ENCODE data around the gene OR52L1. TPM values are rescaled to one million over a fixed set of nuclear protein-coding genes. Genes with fewer than 3 reads are reported as not detected.
"Not testable (repeated sequence)": the region's sequence is repeated elsewhere in the genome, so short reads cannot be mapped to it uniquely, and the experiment has no call there.

The OR52L1 gene
- total and polyA plus RNA-seq, 10 donors: not detected

DNA sequence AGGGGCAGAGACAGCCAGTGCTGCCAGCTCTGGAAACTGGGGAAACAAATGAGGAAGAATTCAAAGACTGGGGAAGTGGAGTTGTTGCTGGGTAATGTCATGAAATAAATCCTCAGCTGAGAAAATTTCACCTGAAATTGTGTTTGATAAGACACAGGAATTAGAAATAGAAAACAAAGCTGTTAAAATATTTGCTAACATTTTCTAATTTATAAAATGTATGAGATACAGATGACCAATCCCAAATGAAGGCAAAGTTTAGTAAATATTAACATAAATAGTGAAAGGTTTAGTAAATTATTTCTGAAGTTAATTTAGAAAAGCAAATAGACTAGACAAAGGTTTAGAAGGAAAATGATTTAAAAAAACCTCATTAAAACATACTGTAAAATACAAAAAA, 18.4 kb downstream of the OR52L1 start, which contains the start of gene OR56A5:
TSS of gene OR56A5 (minus strand) at position 101 of the 400 bp plus-strand sequence. CDS start at position 101, 0 bp downstream.
- Histone ChIP-seq H3K4me1 (no peaks in the 10 kb centered on the region), H3K4me3 (no peak within 1 kb of the TSS), H3K27me3 (replicated peaks in 1 of 7) (peaks cover 0 to 9% (median 0%) of the 10 kb centered on the region in 7 donors), H3K36me3 (no peaks in the 10 kb centered on the region), H3K9me3 (peaks cover 0 to 18% (median 14%) of the 10 kb centered on the region in 8 donors), H3K27ac (no peak within 1 kb of the TSS)
- intact Hi-C loops (cut with DNase I; ENCODE audit: low total_unique reads): no loop called here
- TF ChIP-seq POLR2AphosphoS5 (IDR thresholded peaks at IDR 0.05): no peak
- no peak for TF ChIP-seq POLR2A (IDR thresholded peaks at IDR 0.05)
- TF ChIP-seq CTCF (IDR thresholded peaks at IDR 0.05 in 8 of 11, conservative IDR thresholded peaks at IDR 0.05 in 3 of 11): no peak
- no peak for DNase-seq

- peaks cover 0 to 24% (median 21%) of the 10 kb centered on the region in 8 donors for H3K9me3 ChIP-seq
- intact Hi-C loops (cut with DNase I; ENCODE audit: low total_unique reads): no loop called here
- H3K4me1 ChIP-seq: no peaks in the 10 kb centered on the region
- H3K27me3 ChIP-seq (replicated peaks in 1 of 7): peaks cover 0 to 9% (median 0%) of the 10 kb centered on the region in 7 donors
- WGBS, 5 donors: 62 to 86% (median 68%) methylated on average over 3 of the region's 3 CpGs
- H3K4me3 ChIP-seq: no peak overlapping the region
- no peaks in the 10 kb centered on the region for H3K36me3 ChIP-seq
- TF ChIP-seq CTCF (IDR thresholded peaks at IDR 0.05 in 8 of 11, conservative IDR thresholded peaks at IDR 0.05 in 3 of 11) (no peak), POLR2AphosphoS5 (IDR thresholded peaks at IDR 0.05) (no peak), POLR2A (IDR thresholded peaks at IDR 0.05) (no peak)
- DNase-seq: no peak
- H3K27ac ChIP-seq: no peak overlapping the region
These were observed 19.1 kb downstream of the OR52L1 start for GRCh38 chr11:5967708-5968107.

- Histone ChIP-seq H3K4me1 (no peaks in the 10 kb centered on the region), H3K27ac (no peak overlapping the region), H3K4me3 (no peak overlapping the region), H3K27me3 (replicated peaks in 1 of 7) (peaks cover 0 to 9% (median 0%) of the 10 kb centered on the region in 7 donors), H3K36me3 (no peaks in the 10 kb centered on the region), H3K9me3 (peaks cover 0 to 31% (median 27%) of the 10 kb centered on the region in 8 donors)
- 64 to 88% (median 72%) methylated on average over 2 of the region's 2 CpGs for WGBS, 5 donors
- intact Hi-C loops (cut with DNase I; ENCODE audit: low total_unique reads): no loop called here
- DNase-seq: no peak
- TF ChIP-seq CTCF (IDR thresholded peaks at IDR 0.05 in 8 of 11, conservative IDR thresholded peaks at IDR 0.05 in 3 of 11) (no peak), POLR2A (IDR thresholded peaks at IDR 0.05) (no peak), POLR2AphosphoS5 (IDR thresholded peaks at IDR 0.05) (no peak)
These were observed 19.8 kb downstream of the OR52L1 start for GRCh38 chr11:5966958-5967357.

DNA sequence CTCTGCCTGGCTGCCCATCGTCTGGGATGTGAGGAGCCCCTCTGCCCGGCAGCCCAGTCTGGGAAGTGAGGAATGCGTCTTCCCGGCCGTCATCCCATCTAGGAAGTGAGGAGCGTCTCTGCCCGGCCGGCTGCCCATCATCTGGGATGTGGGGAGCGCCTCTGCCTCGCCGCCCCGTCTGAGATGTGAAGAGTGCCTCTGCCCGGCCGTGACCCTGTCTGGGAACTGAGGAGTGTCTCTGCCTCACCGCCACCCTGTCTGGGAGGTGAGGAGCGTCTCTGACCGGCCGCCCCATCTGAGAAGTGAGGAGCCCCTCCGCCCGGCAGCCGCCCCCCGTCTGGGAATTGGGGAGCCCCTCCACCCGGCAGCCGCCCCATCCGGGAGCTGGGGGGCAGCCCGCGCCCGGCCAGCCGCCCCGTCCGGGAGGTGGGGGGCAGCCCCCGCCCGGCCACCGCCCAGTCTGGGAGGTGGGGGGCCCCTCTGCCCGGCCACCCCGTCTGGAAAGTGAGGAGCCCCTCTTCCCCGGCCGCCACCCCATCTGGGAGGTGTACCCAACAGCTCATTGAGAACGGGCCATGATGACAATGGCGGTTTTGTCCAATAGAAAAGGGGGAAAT, 26.0 kb downstream of the OR52L1 start:
- H3K27me3 ChIP-seq (replicated peaks in 1 of 7); H3K4me1 ChIP-seq; H3K36me3 ChIP-seq; DNase-seq; intact Hi-C loops (cut with DNase I; ENCODE audit: low total_unique reads); H3K27ac ChIP-seq; H3K4me3 ChIP-seq: not testable (repeated sequence)
- H3K9me3 ChIP-seq: peaks cover 0 to 54% (median 47%) of the 10 kb centered on the region in 8 donors
- 94 to 98% (median 95%) methylated on average over 6 to 40 of the region's 40 CpGs for whole genome bisulfite sequencing, 5 donors
